Esophagus muscularis mucosa (tissue), 4 donors: ENCODE results near the gene PSMB2.

Experiments
- CTCF ChIP-seq, 3 experiments: fragments of 200-600 bp in 2 of 3; fragments of 450-650 bp in 1 of 3; sonication (generic) in 2 of 3; IDR thresholded peaks; one replicate each; pipeline ENCODE4 v1.5.1; 2017 to 2019; ENCODE audit warnings: antibody characterized with exemption in 3 of 3, mild to moderate bottlenecking in 2 of 3, moderate library complexity in 1 of 3
- EP300 ChIP-seq: sonication (generic); formaldehyde crosslinking; IDR thresholded peaks from one replicate; pipeline ENCODE4 v1.6.1; 2017; ENCODE audit warnings: antibody characterized with exemption
- POLR2A ChIP-seq: fragments of 450-650 bp; IDR thresholded peaks from one replicate; pipeline ENCODE4 v1.6.1; 2017; ENCODE audit warnings: antibody characterized with exemption, moderate library complexity, mild to moderate bottlenecking, low read depth

- no peak for TF ChIP-seq EP300
- TF ChIP-seq POLR2A: no peak
- TF ChIP-seq CTCF (IDR thresholded peaks at IDR 0.05): no peak
Measured at GRCh38 chr1:35659589-35659988, 18.3 kb upstream of the PSMB2 start.
